Measurements from ENCODE around the gene CD58. TPM values are rescaled to one million over a fixed set of nuclear protein-coding genes. Genes with fewer than 3 reads are reported as not detected.

Gene CD58
- total RNA-seq, 1 donor from 2014 or later = 19.6 TPM

GRCh38 chr1:116529681-116530080, 41.1 kb downstream of the CD58 start:
- peaks cover 17% of the 10 kb centered on the region for H3K9me3 Mint-ChIP-seq (ENCODE audit: low read depth)
- H3K27me3 Mint-ChIP-seq (ENCODE audit: low read depth) = no peaks in the 10 kb centered on the region
- no peak overlapping the region for H3K4me3 Mint-ChIP-seq (ENCODE audit: unreplicated experiment)
- no peak for TF ChIP-seq CTCF (IDR thresholded peaks at IDR 0.05)
- no peak for DNase-seq (ENCODE audit: low spot score)
- no peak overlapping the region for H3K27ac Mint-ChIP-seq (ENCODE audit: unreplicated experiment)
- peaks cover 7% of the 10 kb centered on the region for H3K4me1 Mint-ChIP-seq (ENCODE audit: low read depth)
- H3K36me3 Mint-ChIP-seq (ENCODE audit: low read depth) = peaks cover 23% of the 10 kb centered on the region

GRCh38 chr1:116529199-116529631, 41.6 kb downstream of the CD58 start:
- no peak for TF ChIP-seq CTCF (IDR thresholded peaks at IDR 0.05)
- Mint-ChIP-seq H3K36me3 (ENCODE audit: low read depth) (peaks cover 22% of the 10 kb centered on the region), H3K4me3 (ENCODE audit: unreplicated experiment) (no peak overlapping the region), H3K4me1 (ENCODE audit: low read depth) (peaks cover 7% of the 10 kb centered on the region), H3K9me3 (ENCODE audit: low read depth) (peaks cover 17% of the 10 kb centered on the region), H3K27me3 (ENCODE audit: low read depth) (no peaks in the 10 kb centered on the region), H3K27ac (ENCODE audit: unreplicated experiment) (no peak overlapping the region)
- no peak for DNase-seq (ENCODE audit: low spot score)

- Mint-ChIP-seq H3K4me3 (ENCODE audit: unreplicated experiment) (no peak overlapping the region), H3K27ac (ENCODE audit: unreplicated experiment) (no peak overlapping the region), H3K9me3 (ENCODE audit: low read depth) (peaks cover 17% of the 10 kb centered on the region), H3K36me3 (ENCODE audit: low read depth) (peaks cover 16% of the 10 kb centered on the region), H3K4me1 (ENCODE audit: low read depth) (peaks cover 7% of the 10 kb centered on the region), H3K27me3 (ENCODE audit: low read depth) (no peaks in the 10 kb centered on the region)
- no peak for DNase-seq (ENCODE audit: low spot score)
- no peak for TF ChIP-seq CTCF (IDR thresholded peaks at IDR 0.05)
Observed at GRCh38 chr1:116528329-116529083, 42.3 kb downstream of the CD58 start.

GRCh38 chr1:116525440-116525839, 45.4 kb downstream of the CD58 start:
- H3K4me3 Mint-ChIP-seq (ENCODE audit: unreplicated experiment) = no peak overlapping the region
- no peaks in the 10 kb centered on the region for H3K27me3 Mint-ChIP-seq (ENCODE audit: low read depth)
- peaks cover 15% of the 10 kb centered on the region for H3K36me3 Mint-ChIP-seq (ENCODE audit: low read depth)
- peaks cover 20% of the 10 kb centered on the region for H3K4me1 Mint-ChIP-seq (ENCODE audit: low read depth)
- no peak for TF ChIP-seq CTCF (IDR thresholded peaks at IDR 0.05)
- peaks cover 17% of the 10 kb centered on the region for H3K9me3 Mint-ChIP-seq (ENCODE audit: low read depth)
- no peak for DNase-seq (ENCODE audit: low spot score)
- no peak overlapping the region for H3K27ac Mint-ChIP-seq (ENCODE audit: unreplicated experiment)

- Mint-ChIP-seq H3K9me3 (ENCODE audit: low read depth) (no peaks in the 10 kb centered on the region), H3K4me3 (ENCODE audit: unreplicated experiment) (no peak overlapping the region), H3K36me3 (ENCODE audit: low read depth) (peaks cover 2% of the 10 kb centered on the region), H3K4me1 (ENCODE audit: low read depth) (peaks cover 12% of the 10 kb centered on the region), H3K27ac (ENCODE audit: unreplicated experiment) (peak overlapping the region; percentile 91), H3K27me3 (ENCODE audit: low read depth) (no peaks in the 10 kb centered on the region)
- no peak for TF ChIP-seq CTCF (IDR thresholded peaks at IDR 0.05)
- no peak for DNase-seq (ENCODE audit: low spot score)
Observed at GRCh38 chr1:116521186-116521585, 49.6 kb downstream of the CD58 start.

Data from chondrocyte (in vitro differentiated cells).